ENCODE results near the gene MAP3K1.

- TF ChIP-seq CTCF (IDR thresholded peaks at IDR 0.05) (no peak), POLR2A (IDR thresholded peaks at IDR 0.05) (no peak)
These were observed 37.1 kb downstream of the MAP3K1 start for GRCh38 chr5:56852228-56853000.
